K562 (cell line): Measurements from ENCODE around the gene ANKMY1. TPM values are rescaled to one million over a fixed set of nuclear protein-coding genes. Genes with fewer than 3 reads are reported as not detected.

Source experiments
- ATAC-seq: fragments of 200-7000 bp; cut with Tn5 transposase; 3 replicates; pipeline ENCODE4 v1.9.1; 2020; ENCODE audit warnings: moderate library complexity
- BruUV-seq: library from RNA; stranded (reverse); fragments of 400-500 nt; replicated peaks from 2 replicates; lab custom pipeline; 2021; lab: Mats Ljungman, UMichigan
- CTCF ChIA-PET: fragments of 300-600 bp; formaldehyde crosslinking; extraction: SDS; loops from one replicate; lab custom pipeline; 2021; ENCODE audit warnings: low intra/inter-chr PET ratio; lab: Yijun Ruan, JAX
- POLR2A ChIA-PET: fragments of 300-600, 350-650 bp; sonication (Branson Sonifier 250); formaldehyde crosslinking; extraction: SDS; loops from one replicate; lab custom pipeline; 2021; ENCODE audit warnings: antibody characterized with exemption, inconsistent platforms; lab: Yijun Ruan, JAX
- DNase-seq, 4 experiments: peaks; one replicate each; pipeline versions ENCODE4 v3.0.0 to v3.0.0-alpha.2; 2011 to 2018; ENCODE audit warnings: low spot score in 3 of 4, mixed read lengths in 3 of 4; ENCODE audit errors: extremely low read depth in 1 of 4
- FAIRE-seq: peaks from 2 replicates; lab custom pipeline; 2011; peaks lifted over from hg19 to GRCh38; lab: Jason Lieb, UNC
- H2AFZ ChIP-seq: 2 replicates; pipeline ENCODE4 v1.6.0; 2011; ENCODE audit warnings: low read depth, low read length, control low read depth, inconsistent platforms
- H3K27ac ChIP-seq: fragments of 200-600 bp; 3 replicates; pipeline ENCODE4 v1.8.0; 2011; ENCODE audit warnings: low read depth, mild to moderate bottlenecking, control low read depth, inconsistent platforms, low read length, moderate library complexity, mixed read lengths; ENCODE audit errors: extremely low read depth
- H3K27me3 ChIP-seq, 2 experiments: fragments of 300-600 bp in 1 of 2; 2 replicates in 1 of 2; 3 replicates in 1 of 2; pipeline versions ENCODE4 v1.6.0 to v1.8.0; 2011; ENCODE audit warnings: inconsistent platforms in 2 of 2, low read length in 2 of 2, mild to moderate bottlenecking in 1 of 2, mixed read lengths in 1 of 2, moderate library complexity in 1 of 2; ENCODE audit not compliant: control insufficient read depth in 2 of 2, insufficient read depth in 2 of 2
- H3K36me3 ChIP-seq: fragments of 300-600 bp; 3 replicates; pipeline ENCODE4 v1.8.0; 2011; ENCODE audit warnings: mild to moderate bottlenecking, low read length, inconsistent platforms; ENCODE audit not compliant: control insufficient read depth, insufficient read depth
- H3K4me1 ChIP-seq, 2 experiments: fragments of 200-600 bp in 1 of 2; replicated peaks in 1 of 2; 2 replicates in 1 of 2; 3 replicates in 1 of 2; pipeline versions ENCODE4 v1.5.1 to v1.8.0; 2011; ENCODE audit warnings: inconsistent platforms in 2 of 2, low read length in 2 of 2, mild to moderate bottlenecking in 1 of 2, mixed read lengths in 1 of 2, moderate library complexity in 1 of 2; ENCODE audit not compliant: control insufficient read depth in 2 of 2, insufficient read depth in 2 of 2
- H3K4me2 ChIP-seq: 2 replicates; pipeline ENCODE4 v1.6.1; 2011; ENCODE audit warnings: low read length, control low read depth, inconsistent platforms, mixed read lengths; ENCODE audit not compliant: insufficient read depth
- H3K4me3 ChIP-seq: fragments of 200-600 bp; sonication (generic), shearing (Covaris generic); 2 replicates; pipeline ENCODE4 v1.5.1; 2016; ENCODE audit warnings: control low read depth, inconsistent platforms
- H3K79me2 ChIP-seq: fragments of 200-600 bp; 3 replicates; pipeline ENCODE4 v1.8.0; 2011; ENCODE audit warnings: low read length, inconsistent platforms; ENCODE audit not compliant: control insufficient read depth, insufficient read depth
- H3K9ac ChIP-seq, 2 experiments: 2 replicates each; pipeline versions ENCODE4 v1.6.0 to v1.6.1; 2011; ENCODE audit warnings: low read depth in 2 of 2, low read length in 2 of 2, control low read depth in 1 of 2, inconsistent platforms in 1 of 2, mild to moderate bottlenecking in 1 of 2, mixed read lengths in 1 of 2; ENCODE audit not compliant: insufficient read depth in 1 of 2
- H3K9me1 ChIP-seq: one replicate; pipeline ENCODE4 v1.6.0; 2011; ENCODE audit warnings: inconsistent platforms, mild to moderate bottlenecking, low read length, moderate library complexity; ENCODE audit not compliant: control insufficient read depth, insufficient read depth
- H3K9me3 ChIP-seq: replicated peaks from 2 replicates; pipeline ENCODE4 v1.5.1; 2011; ENCODE audit warnings: low read depth, low read length, inconsistent platforms; ENCODE audit not compliant: control insufficient read depth, insufficient read depth
- H4K20me1 ChIP-seq: replicated peaks from 2 replicates; pipeline ENCODE4 v1.6.1; 2011; ENCODE audit warnings: low read length, inconsistent platforms, mixed read lengths; ENCODE audit not compliant: control insufficient read depth, insufficient read depth
- ARID3A ChIP-seq: IDR thresholded peaks from 2 replicates; pipeline ENCODE4 v1.6.1; 2012; ENCODE audit warnings: low read depth, low read length, improper control_type of control experiment, borderline replicate concordance
- CUX1 ChIP-seq: fragments of 200-800 bp; sonication (Bioruptor generic); IDR thresholded peaks from 2 replicates; pipeline ENCODE4 v1.6.1; 2016; ENCODE audit warnings: missing genetic modification characterization, missing compliant biosample characterization
- MTA1 ChIP-seq: fragments of 450-650 bp; IDR thresholded peaks from 2 replicates; pipeline ENCODE4 v1.6.1; 2017; ENCODE audit warnings: borderline replicate concordance
- SNIP1 ChIP-seq: fragments of 450-650 bp; IDR thresholded peaks from 2 replicates; pipeline ENCODE4 v1.7.1; 2017; ENCODE audit warnings: low read depth, mild to moderate bottlenecking
- TFAP4 ChIP-seq: sonication (generic); formaldehyde crosslinking; IDR thresholded peaks from 2 replicates; pipeline ENCODE4 v1.8.0; 2022; ENCODE audit warnings: missing genetic modification reagents, mild to moderate bottlenecking, moderate library complexity, borderline replicate concordance
- ZNF408 ChIP-seq: fragments of 250-450 bp; sonication (Bioruptor Pico); IDR thresholded peaks from 2 replicates; pipeline ENCODE4 v1.4.0; 2020; ENCODE audit warnings: low read depth, mild to moderate bottlenecking, moderate library complexity
- ZNF445 ChIP-seq: fragments of 250-450 bp; sonication (Bioruptor Pico); IDR thresholded peaks from 2 replicates; pipeline ENCODE4 v1.4.0; 2020; ENCODE audit warnings: low read depth, mild to moderate bottlenecking, moderate library complexity
- ZNF583 ChIP-seq: fragments of 250-450 bp; sonication (Bioruptor Pico); IDR thresholded peaks from 2 replicates; pipeline ENCODE4 v1.4.0; 2020
- ZNF592 ChIP-seq: fragments of 450-650 bp; IDR thresholded peaks from 2 replicates; pipeline ENCODE4 v1.6.1; 2017; ENCODE audit warnings: antibody characterized with exemption, mild to moderate bottlenecking
- WGBS: fragments of 100-300 bp; shearing (Covaris generic); methylation state at CpG from one replicate; pipeline ENCODE4 v1.1.6; 2016; ENCODE audit warnings: low coverage, mixed read lengths; ENCODE audit not compliant: insufficient coverage; ENCODE audit errors: missing lambda C conversion rate; 5-methylcytosine and 5-hydroxymethylcytosine counted together
- in situ Hi-C: fragments of 300-500 bp; cut with MboI; formaldehyde crosslinking; loops from 4 replicates; pipeline ENCODE4 v1.15.0; 2018; ENCODE audit warnings: inconsistent platforms, mixed read lengths
- intact Hi-C: fragments of 100-400 bp; cut with micrococcal nuclease; formaldehyde crosslinking; loops from 2 replicates; pipeline ENCODE4 v1.14.2; 2022
- polyA plus RNA-seq, 8 experiments: library from polyadenylated mRNA; depleted of rRNA in 4 of 8; stranded (reverse) in 5 of 8; unstranded in 3 of 8; fragments of >200 nt; fragmentation: Nextera tagmentation in 2 of 8; fragmentation: Illumina TruSeq in 1 of 8; extraction: Ambion mirVana in 2 of 8; extraction: Trizol in 1 of 8; gene quantifications; 2 replicates each; pipeline versions ENCODE4 v1.2.1 to v1.2.3, GENCODE V29; 2011 to 2014; ENCODE audit warnings: inconsistent platforms in 1 of 8, missing spikeins in 1 of 8
- total RNA-seq, 7 experiments: library from RNA; depleted of rRNA in 6 of 7; stranded (reverse); fragments of >200 nt in 6 of 7; fragmentation: Illumina TruSeq in 2 of 7; extraction: Trizol in 2 of 7; gene quantifications; 2 replicates each; pipeline versions ENCODE4 v1.2.1 to v1.2.3, GENCODE V29; 2011 to 2021; ENCODE audit warnings: low replicate concordance in 1 of 7

ANKMY1 gene
- total and polyA plus RNA-seq, 9 of the 15 experiments (the other 6 are each of a cell fraction or from before 2014, with no cell fraction given): 0.75 to 15.1 (median 11.7) TPM

GRCh38 chr2:240525802-240526201, 32.0 kb downstream of the ANKMY1 start:
- Histone ChIP-seq H3K9me3 (peaks cover 18% of the 10 kb centered on the region), H3K79me2 (no peaks in the 10 kb centered on the region), H3K9ac (no peak overlapping the region), H3K4me3 (no peak overlapping the region), H3K27me3 (no peaks in the 10 kb centered on the region), H2AFZ (no peak overlapping the region), H3K27ac (no peak overlapping the region), H4K20me1 (no peaks in the 10 kb centered on the region), H3K4me2 (no peak overlapping the region), H3K36me3 (peaks cover 48% of the 10 kb centered on the region; the same call in 2 of the 3 replicates), H3K9me1 (no peaks in the 10 kb centered on the region), H3K4me1 (no peaks in the 10 kb centered on the region; a peak in 1 of 5 replicates)
- ATAC-seq: no peak
- in situ Hi-C loops (no loop called here), intact Hi-C loops (no loop called here)
- no TSS peak for BruUV-seq
- 97% methylated on average over 5 of the region's 6 CpGs for WGBS
- FAIRE-seq: no peak
- no peak for DNase-seq
- ChIA-PET CTCF (no interaction called here), POLR2A (no interaction called here)
- no peak for TF ChIP-seq MTA1
- TF ChIP-seq ARID3A: no peak
- no peak for TF ChIP-seq ZNF408 (CRISPR knock-in tag)
- no peak for TF ChIP-seq ZNF583 (CRISPR knock-in tag)
- TF ChIP-seq ZNF592: no peak
- no peak for TF ChIP-seq TFAP4
- no peak for TF ChIP-seq CUX1 (CRISPR knock-in tag)
- no peak for TF ChIP-seq ZNF445 (CRISPR knock-in tag)
- no peak for TF ChIP-seq SNIP1
